ENCODE data around the gene HMG20A.

The HMG20A gene

DNA sequence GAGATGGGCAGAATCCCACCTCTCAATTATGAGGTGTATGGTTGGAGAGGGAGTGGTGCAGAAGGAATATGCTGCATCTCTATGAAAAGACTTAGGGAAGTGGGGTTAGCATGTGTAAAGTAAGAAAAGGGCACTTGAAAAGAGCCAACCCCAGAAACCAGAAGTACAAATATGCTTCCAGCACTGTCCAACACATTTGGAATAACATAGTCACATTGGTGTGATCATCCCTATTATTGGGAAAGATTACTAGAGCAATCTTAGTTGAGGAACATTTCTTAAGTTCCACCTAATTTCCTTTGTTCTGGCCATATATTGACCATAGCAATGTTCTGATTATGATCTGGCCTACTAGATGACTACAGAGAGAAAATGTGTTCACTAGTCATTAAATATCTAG, 34.3 kb downstream of the HMG20A start:
- TF ChIP-seq CTCF (IDR thresholded peaks at IDR 0.05): no peak
- H3K27ac ChIP-seq: no peak overlapping the region
- H3K27me3 ChIP-seq: no peaks in the 10 kb centered on the region
- no peak overlapping the region for H3K4me3 ChIP-seq (ENCODE audit: low read depth in 1 of 2, low read length in 1 of 2)
- no peaks in the 10 kb centered on the region for H3K4me1 ChIP-seq (ENCODE audit: control insufficient read depth in 1 of 2, insufficient read depth in 1 of 2, low read depth in 1 of 2, low read length in 1 of 2)
- no peaks in the 10 kb centered on the region for H3K9me3 ChIP-seq
- H3K36me3 ChIP-seq: peaks cover 9% of the 10 kb centered on the region

- H3K27me3 ChIP-seq: no peaks in the 10 kb centered on the region
- TF ChIP-seq CTCF (IDR thresholded peaks at IDR 0.05): no peak
- H3K9me3 ChIP-seq: no peaks in the 10 kb centered on the region
- peaks cover 9% of the 10 kb centered on the region for H3K36me3 ChIP-seq
- H3K27ac ChIP-seq: no peak overlapping the region
- H3K4me3 ChIP-seq (ENCODE audit: low read depth in 1 of 2, low read length in 1 of 2): no peak overlapping the region
- no peaks in the 10 kb centered on the region for H3K4me1 ChIP-seq (ENCODE audit: control insufficient read depth in 1 of 2, insufficient read depth in 1 of 2, low read depth in 1 of 2, low read length in 1 of 2)
Measured at GRCh38 chr15:77455696-77456321, 35.1 kb downstream of the HMG20A start.

DNA sequence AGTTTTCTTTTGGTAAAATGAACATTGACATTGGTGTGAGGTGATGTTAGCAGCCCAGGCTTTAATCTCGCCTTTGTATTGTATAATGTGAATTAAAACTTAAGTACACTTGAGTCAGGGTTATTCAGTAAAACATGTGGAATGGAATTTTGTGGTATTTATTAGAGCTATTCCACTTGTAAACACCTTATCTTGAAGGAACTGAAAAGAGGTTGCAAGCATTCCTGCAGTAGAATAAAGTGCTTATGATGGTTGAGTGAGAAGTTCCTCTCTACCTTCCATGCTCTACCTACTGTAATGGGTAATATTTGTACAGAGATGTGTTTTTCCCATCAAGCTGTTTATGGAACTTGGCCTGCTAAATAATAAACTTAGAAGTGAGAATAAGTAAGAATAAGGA, 36.1 kb downstream of the HMG20A start:
- Histone ChIP-seq H3K4me3 (ENCODE audit: low read depth in 1 of 2, low read length in 1 of 2) (no peak overlapping the region), H3K36me3 (peaks cover 9% of the 10 kb centered on the region), H3K27ac (no peak overlapping the region), H3K9me3 (no peaks in the 10 kb centered on the region), H3K27me3 (no peaks in the 10 kb centered on the region), H3K4me1 (ENCODE audit: control insufficient read depth in 1 of 2, insufficient read depth in 1 of 2, low read depth in 1 of 2, low read length in 1 of 2) (no peaks in the 10 kb centered on the region)
- no peak for TF ChIP-seq CTCF (IDR thresholded peaks at IDR 0.05)

- no peaks in the 10 kb centered on the region for H3K9me3 ChIP-seq
- peaks cover 9% of the 10 kb centered on the region for H3K36me3 ChIP-seq
- H3K27ac ChIP-seq: no peak overlapping the region
- H3K4me1 ChIP-seq (ENCODE audit: control insufficient read depth in 1 of 2, insufficient read depth in 1 of 2, low read depth in 1 of 2, low read length in 1 of 2): no peaks in the 10 kb centered on the region
- no peaks in the 10 kb centered on the region for H3K27me3 ChIP-seq
- no peak overlapping the region for H3K4me3 ChIP-seq (ENCODE audit: low read depth in 1 of 2, low read length in 1 of 2)
- TF ChIP-seq CTCF (IDR thresholded peaks at IDR 0.05): no peak
Measured at GRCh38 chr15:77457191-77457904, 36.7 kb downstream of the HMG20A start.

DNA sequence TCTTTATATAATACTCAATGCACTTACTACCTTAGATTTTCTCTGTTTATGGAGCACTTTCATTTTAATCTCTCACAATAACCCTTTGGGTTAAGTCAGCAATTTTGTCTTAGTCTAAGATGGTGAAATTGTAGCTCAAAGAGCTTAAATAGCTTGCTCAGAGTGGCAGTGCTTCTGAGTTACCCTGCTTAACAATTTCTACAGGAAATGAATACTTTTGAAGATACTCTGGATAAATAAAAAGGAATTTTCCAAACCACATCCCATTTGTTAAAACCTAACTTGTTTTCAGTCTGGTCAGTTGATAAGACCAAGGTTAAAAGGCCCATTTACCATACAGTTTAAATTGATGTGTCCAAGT, 37.2 kb downstream of the HMG20A start:
- peaks cover 9% of the 10 kb centered on the region for H3K36me3 ChIP-seq
- no peak overlapping the region for H3K27ac ChIP-seq
- no peak overlapping the region for H3K4me3 ChIP-seq (ENCODE audit: low read depth in 1 of 2, low read length in 1 of 2)
- no peaks in the 10 kb centered on the region for H3K9me3 ChIP-seq
- no peaks in the 10 kb centered on the region for H3K27me3 ChIP-seq
- no peak for TF ChIP-seq CTCF (IDR thresholded peaks at IDR 0.05)
- no peaks in the 10 kb centered on the region for H3K4me1 ChIP-seq (ENCODE audit: control insufficient read depth in 1 of 2, insufficient read depth in 1 of 2, low read depth in 1 of 2, low read length in 1 of 2)

All from neutrophil (primary cell).